NCI-H82 treated with DMSO at 0.1 percent for 48 hours (cell line): ENCODE data around the gene PALMD.
A peak's percentile ranks its signal among the peaks of the same experiment; 100 is the strongest.

ENCODE experiments used
- DNase-seq: peaks from one replicate; lab custom pipeline; 2025; ENCODE audit not compliant: unreplicated experiment; lab: John Stamatoyannopoulos, UW

Gene PALMD

DNA sequence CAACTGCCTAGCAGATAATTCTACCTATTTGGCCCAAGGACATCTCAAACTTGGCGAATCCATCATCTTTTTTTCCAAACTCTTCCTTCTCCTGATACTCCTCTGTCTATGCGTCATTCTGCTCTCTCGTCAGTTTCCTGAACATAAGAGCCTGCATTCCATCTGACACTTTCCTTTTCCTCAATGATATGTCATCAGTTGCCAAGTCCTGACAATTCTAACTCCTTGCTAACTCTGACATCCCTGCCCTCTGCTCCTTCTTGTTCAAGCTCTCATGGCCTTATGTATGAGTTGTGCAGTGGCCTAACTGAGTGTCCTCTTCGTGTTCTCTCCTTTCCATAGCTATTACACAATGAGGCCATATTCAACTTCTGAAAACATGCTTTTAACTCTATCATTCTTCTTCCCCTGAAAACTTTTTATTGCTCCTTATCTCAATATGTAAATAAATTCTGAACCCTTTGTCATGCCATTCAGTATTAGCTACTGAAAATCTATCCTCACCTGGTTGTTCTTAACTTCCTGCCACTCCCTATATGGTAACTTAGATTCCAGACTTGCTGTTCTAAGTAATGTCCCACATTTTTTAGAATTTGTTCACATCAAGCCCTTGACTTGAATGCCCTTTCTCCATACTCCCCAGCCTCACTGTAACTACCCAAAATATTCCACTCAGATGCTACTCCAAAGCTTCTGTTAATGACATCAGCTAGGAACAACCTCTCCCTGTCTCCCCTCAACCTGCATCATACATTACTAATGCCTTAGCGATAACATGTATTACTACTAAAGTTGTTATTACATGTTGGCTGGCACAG is 11.5 kb downstream of the PALMD start:
- DNase-seq = no peak

GRCh38 chr1:99658031-99658290 is 12.0 kb downstream of the PALMD start:
- DNase-seq = no peak

DNA sequence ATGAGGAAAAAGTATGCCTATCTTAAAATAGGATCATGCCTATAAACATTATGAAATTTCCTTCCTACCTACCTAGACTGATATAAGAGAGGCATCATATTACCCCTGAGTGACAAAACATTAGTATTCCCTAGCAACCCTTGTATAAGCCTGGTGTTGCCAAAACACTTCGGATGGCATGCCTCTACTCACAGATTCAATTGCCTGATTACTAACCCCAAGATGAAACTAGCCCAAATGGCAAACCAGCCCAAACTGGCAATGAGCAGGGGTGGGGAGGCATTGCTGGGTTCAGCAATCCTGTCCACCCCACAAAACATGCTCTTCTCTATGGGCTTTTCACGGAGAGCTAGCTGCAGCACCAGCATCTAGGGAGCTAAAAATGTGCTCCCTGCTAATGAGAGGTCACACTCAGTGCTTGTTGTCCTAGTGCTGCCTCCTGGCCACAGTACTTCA is 13.9 kb downstream of the PALMD start:
- no peak for DNase-seq

- no peak for DNase-seq
These were observed 14.6 kb downstream of the PALMD start for GRCh38 chr1:99660496-99660895.

GRCh38 chr1:99661780-99662179 is 15.9 kb downstream of the PALMD start:
- DNase-seq = no peak

DNA sequence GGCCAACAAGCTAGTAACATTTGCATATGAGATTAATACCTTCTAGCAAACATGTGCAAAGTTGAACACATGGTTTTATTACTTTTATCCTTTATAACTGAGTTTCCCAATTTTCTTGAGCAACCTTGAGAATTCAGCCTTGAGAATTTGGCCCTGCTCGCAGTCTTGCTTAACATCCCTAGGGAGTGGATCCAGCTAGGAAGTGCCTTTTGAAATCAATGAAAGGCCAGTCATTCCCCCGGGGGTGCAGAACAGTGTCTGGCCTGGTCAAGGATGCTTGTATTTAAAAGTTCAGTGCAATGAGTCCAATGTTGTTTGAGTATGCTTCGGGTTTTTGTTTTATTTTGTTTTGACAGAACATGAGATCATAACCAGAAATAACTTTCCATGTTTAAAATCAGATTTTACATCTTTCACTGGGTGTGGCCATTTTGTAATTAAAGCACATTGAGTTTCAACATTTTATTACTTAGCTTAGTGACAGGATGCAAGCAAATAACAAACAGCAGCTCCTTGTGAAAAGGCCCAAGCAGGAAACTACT is 16.7 kb downstream of the PALMD start:
- DNase-seq = no peak

- no peak for DNase-seq
These were observed 17.6 kb downstream of the PALMD start for GRCh38 chr1:99663501-99663900.

DNA sequence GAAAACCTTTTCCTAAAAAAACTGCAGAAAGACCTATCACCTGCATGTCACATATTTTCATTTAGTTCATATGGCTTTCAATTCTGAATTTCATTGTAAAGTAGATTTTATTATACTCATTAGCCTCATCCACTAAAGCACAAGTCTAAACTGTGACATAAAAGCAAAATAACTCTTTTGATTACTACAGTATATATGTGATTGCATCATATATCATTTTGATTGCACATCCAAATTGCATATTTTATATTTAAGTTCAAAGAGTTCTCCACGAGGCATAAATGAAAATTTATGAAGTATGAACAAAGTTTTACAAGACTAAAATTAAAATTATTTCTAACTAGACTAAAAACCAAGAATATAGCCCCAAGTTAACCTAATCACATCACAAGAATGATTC is 19.3 kb downstream of the PALMD start:
- DNase-seq = no peak

DNA sequence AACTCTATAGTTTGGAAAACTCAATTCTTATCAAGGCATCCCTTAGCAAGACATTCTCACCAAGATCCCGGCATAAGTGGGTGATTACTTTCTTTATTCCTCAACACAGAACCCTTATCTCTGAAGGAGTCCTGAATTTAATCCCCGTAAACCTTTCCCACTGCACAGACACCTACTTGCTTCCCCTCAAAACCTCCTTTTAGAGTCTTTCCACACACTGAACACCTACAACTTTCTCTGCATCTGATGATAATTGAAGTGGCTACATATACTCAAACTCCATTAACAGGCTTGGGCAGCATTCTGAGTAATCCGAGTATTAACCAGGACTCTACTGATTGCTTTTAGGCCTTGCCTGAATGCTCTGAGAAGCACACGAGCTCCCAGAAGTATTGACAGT is 23.5 kb downstream of the PALMD start:
- peak; percentile 36 for DNase-seq

DNA sequence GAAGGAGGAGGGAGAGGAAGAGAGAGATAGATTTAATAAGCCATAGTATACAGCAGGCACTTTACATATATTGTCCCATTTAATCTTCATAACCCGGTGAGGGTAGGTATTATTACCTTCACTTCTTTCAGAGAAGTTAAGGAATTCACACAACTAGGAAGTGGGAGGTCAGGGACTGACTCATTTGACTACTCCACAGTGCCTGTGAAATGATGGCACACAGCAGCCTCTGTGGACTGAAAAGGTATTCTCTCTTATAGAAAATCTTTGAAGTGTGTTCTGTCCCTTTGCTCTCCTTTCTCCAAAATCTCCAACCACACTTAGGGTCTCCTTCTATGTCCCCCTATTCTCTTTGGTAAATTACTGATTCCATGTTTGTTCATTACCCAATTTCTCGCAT is 23.9 kb downstream of the PALMD start:
- DNase-seq = no peak

GRCh38 chr1:99670583-99670982 is 24.7 kb downstream of the PALMD start:
- no peak for DNase-seq

GRCh38 chr1:99672038-99672437 is 26.1 kb downstream of the PALMD start:
- no peak for DNase-seq

- no peak for DNase-seq
These were observed 26.8 kb downstream of the PALMD start for GRCh38 chr1:99672530-99673213.

GRCh38 chr1:99673315-99673714 is 27.4 kb downstream of the PALMD start:
- DNase-seq = no peak

DNA sequence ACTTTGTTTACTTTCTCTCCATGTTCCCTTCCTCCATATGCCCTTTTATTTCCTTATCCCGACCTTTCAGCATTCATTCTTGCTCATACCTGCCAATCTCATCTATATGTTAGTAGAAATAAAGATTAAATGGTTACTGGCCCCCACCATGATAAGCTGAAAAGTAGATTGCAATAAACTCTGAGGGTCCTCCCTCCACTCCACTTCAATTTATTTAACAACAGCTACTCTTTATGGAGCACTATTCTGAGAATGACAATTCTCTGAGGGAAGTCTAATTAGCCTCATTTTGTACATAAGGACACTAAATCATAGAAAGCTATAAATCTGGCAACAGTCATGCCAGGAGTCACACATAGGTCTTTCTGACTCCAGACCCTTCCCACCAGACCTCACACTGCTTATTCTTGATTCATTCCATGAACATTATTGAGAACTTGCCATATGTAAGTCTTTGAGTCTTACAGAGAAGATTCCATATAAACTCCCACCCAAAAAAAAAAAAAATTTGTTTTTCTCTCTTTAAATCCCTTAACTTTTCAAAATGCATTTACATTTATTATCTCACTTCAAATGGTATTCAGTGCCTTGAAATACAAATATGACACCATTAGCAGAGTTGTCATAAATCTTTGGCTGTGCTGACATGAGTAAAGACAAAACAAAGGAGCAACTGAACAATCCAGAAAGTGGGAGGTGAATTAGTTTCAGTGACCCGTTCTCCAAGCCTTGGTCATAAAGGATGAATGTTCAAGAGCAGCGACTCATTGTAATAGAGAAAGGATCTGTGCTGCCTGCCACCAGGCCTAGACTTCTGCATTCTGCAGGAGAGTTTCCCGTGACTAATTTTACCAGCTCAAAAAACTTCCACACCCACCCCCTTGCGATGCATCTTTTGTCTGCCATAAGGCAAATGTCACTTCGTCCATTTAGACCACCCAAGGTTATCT is 28.5 kb downstream of the PALMD start:
- DNase-seq = no peak

DNA sequence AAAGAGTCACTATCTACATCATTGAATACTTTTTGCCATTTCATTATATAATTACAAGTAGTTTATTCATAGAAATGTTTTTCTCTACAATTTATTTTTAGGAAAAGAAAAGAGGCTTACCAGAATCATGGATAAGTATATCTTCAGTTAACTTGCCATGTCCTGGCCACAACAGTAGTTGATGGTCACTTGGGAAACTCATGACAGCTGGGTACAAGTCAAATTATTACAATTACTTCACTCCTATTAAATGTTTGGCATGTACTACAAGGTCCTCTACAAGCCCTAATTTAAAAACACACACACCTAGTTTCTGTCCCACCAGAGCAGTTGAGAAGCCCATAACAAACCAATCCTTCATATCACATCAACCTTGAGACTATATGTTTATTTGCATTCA is 29.4 kb downstream of the PALMD start:
- no peak for DNase-seq

DNA sequence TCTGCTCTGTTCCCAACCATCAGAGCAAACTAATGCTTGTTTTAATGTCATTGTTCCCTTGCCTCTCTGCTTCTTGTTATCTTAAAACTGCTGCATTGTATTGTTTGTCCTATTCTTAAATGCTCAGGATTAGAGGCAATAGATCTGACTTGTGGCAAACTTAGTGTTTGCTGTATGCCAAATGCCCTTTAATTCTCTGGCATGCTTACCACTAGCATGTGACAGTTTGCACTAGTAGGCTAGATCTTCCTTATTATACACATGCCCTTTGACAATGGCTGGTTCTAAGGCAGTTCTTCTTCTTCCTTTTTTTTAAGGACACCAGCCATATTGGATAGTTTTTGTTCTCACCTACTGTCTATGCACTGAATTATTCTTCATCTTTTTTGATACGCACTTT is 30.1 kb downstream of the PALMD start:
- no peak for DNase-seq

DNA sequence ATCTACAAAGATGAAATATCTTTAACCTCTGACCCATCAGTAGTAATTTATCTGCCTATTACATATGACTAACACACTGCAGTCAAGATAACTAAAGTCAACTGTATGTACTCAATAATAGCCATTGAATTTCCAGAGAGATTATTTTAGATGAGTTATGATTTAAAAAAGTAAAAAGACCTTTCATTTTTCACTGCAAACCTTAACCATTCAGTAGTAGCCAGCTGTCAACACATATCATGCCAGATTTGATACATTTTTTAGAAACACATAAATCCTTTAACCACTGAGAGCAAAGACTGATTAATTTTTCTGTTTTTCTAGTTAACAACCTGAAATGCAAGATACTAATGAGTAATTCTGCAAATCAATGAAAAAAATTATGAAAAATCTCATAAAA is 31.0 kb downstream of the PALMD start:
- DNase-seq = no peak

DNA sequence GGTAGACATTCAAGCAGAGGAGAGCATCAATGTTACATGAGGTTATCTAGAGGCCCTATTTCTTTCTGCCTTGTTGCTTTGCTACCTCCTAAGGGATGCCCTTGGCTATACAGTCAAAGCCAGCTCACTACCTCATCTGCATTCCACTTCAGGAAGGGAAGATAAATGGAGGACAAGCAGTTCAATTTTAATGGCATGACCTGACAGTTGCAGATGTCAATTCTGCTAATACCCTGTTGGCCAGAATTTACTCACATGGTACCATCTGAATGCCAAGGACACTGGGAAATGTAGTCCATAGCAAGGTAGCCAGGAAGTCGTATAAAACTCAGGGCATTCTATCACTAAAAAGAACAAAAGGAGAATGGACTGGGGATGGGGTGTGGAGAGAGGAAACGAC is 31.5 kb downstream of the PALMD start:
- DNase-seq = no peak

DNA sequence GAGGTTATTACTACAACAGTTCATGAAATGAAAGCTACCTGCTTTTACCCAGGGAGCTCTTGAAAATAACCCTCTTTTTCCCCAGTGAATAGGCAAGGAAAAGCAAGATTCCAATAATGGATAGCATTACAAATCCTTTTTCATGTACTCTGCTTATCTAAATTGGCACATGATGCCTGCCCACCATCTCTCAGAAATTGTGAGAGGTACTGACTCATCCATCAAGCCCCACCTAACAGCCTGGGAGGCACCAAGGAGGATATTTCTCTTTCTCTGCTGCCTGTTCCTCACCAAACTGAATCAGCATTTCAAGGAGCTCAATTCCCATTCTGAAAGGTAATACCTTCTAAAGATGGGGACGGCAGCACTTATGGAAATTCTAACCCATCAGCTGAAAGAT is 34.4 kb downstream of the PALMD start:
- no peak for DNase-seq

- no peak for DNase-seq
These were observed 35.7 kb downstream of the PALMD start for GRCh38 chr1:99681583-99681982.
